Kidney capillary endothelial cell (primary cell): ENCODE results near the gene UBE2G2.
A peak's percentile ranks its signal among the peaks of the same experiment; 100 is the strongest.

Experiments
- DNase-seq: peaks from one replicate; pipeline ENCODE4 v3.0.0-alpha.2; 2018; ENCODE audit warnings: low spot score

Gene UBE2G2

GRCh38 chr21:44763451-44764318 is 37.9 kb downstream of the UBE2G2 start:
- no peak for DNase-seq

- no peak for DNase-seq
These were observed 38.6 kb downstream of the UBE2G2 start for GRCh38 chr21:44763050-44763378.

GRCh38 chr21:44762221-44763049 is 39.2 kb downstream of the UBE2G2 start:
- no peak for DNase-seq

- no peak for DNase-seq
These were observed 39.8 kb downstream of the UBE2G2 start for GRCh38 chr21:44761747-44762208.

- no peak for DNase-seq
These were observed 40.5 kb downstream of the UBE2G2 start for GRCh38 chr21:44761011-44761729.

- DNase-seq, result no peak
These were observed 41.2 kb downstream of the UBE2G2 start for GRCh38 chr21:44760376-44760775.

- DNase-seq, result no peak
These were observed 41.9 kb downstream of the UBE2G2 start for GRCh38 chr21:44759628-44760285.

GRCh38 chr21:44758781-44759627 is 42.6 kb downstream of the UBE2G2 start:
- no peak for DNase-seq

GRCh38 chr21:44758141-44758561 is 43.5 kb downstream of the UBE2G2 start:
- DNase-seq, result no peak

- no peak for DNase-seq
These were observed 43.9 kb downstream of the UBE2G2 start for GRCh38 chr21:44757731-44758130.

GRCh38 chr21:44756423-44757185 is 45.0 kb downstream of the UBE2G2 start:
- DNase-seq, result no peak

GRCh38 chr21:44755227-44755626 is 46.4 kb downstream of the UBE2G2 start:
- DNase-seq, result peak; percentile 51

GRCh38 chr21:44753357-44753756 is 48.3 kb downstream of the UBE2G2 start:
- DNase-seq, result no peak

- DNase-seq, result peak; percentile 37
These were observed 48.9 kb downstream of the UBE2G2 start for GRCh38 chr21:44752671-44753235.

GRCh38 chr21:44751799-44752636 is 49.6 kb downstream of the UBE2G2 start:
- no peak for DNase-seq

- DNase-seq, result no peak
These were observed 50.3 kb downstream of the UBE2G2 start for GRCh38 chr21:44751186-44751798.

- no peak for DNase-seq
These were observed 51.0 kb downstream of the UBE2G2 start for GRCh38 chr21:44750675-44751025.
